GM10266 (cell line): ENCODE data around the gene EOMES.

ENCODE experiments used
- DNase-seq: peaks from one replicate; pipeline ENCODE4 v3.0.0; 2012; ENCODE audit errors: extremely low spot score
- TF ChIP-seq, protein P1 (sequence below): IDR thresholded peaks from 2 replicates; pipeline ENCODE4 v1.5.1; 2012; ENCODE audit warnings: mild to moderate bottlenecking, low read depth; ENCODE audit not compliant: control insufficient read depth, insufficient read depth; ENCODE audit errors: missing control alignments

The EOMES gene

GRCh38 chr3:27720899-27721716, 1.0 kb downstream of the EOMES start:
- TF ChIP-seq, protein P1, sequence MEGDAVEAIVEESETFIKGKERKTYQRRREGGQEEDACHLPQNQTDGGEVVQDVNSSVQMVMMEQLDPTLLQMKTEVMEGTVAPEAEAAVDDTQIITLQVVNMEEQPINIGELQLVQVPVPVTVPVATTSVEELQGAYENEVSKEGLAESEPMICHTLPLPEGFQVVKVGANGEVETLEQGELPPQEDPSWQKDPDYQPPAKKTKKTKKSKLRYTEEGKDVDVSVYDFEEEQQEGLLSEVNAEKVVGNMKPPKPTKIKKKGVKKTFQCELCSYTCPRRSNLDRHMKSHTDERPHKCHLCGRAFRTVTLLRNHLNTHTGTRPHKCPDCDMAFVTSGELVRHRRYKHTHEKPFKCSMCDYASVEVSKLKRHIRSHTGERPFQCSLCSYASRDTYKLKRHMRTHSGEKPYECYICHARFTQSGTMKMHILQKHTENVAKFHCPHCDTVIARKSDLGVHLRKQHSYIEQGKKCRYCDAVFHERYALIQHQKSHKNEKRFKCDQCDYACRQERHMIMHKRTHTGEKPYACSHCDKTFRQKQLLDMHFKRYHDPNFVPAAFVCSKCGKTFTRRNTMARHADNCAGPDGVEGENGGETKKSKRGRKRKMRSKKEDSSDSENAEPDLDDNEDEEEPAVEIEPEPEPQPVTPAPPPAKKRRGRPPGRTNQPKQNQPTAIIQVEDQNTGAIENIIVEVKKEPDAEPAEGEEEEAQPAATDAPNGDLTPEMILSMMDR = peak; percentile 57
- peak; percentile 44 for DNase-seq

DNA sequence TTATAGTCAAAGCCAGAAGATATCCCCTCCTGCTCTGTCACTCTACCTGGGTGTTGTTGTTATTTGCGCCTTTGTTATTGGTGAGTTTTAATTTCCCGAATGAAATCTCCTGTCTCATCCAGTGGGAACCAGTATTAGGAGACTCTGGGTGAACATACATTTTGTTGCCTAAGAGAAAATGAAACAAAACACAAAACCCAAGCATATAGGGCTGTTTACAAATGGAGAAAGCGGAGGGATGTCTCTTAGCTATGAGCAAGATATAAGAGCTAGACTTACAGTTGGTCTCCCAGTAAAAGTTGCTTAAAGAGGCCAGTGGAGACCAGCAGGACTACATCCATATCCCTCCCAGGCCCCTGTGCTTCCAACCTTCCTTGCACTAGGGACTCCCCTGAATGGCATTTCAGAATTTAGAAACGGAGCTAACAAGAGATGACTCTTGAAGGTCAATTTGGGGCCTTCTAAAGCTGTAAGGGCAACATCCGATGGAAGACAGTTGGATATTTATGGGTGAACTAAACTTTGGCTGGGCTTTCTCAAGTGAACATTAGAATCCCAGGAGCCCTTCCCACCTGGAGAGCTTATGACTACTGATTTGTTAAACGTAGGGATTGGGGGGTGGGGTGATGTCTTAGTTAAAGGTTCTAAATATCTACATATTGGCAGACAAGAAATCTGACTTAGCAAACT, 2.7 kb downstream of the EOMES start:
- DNase-seq = no peak

DNA sequence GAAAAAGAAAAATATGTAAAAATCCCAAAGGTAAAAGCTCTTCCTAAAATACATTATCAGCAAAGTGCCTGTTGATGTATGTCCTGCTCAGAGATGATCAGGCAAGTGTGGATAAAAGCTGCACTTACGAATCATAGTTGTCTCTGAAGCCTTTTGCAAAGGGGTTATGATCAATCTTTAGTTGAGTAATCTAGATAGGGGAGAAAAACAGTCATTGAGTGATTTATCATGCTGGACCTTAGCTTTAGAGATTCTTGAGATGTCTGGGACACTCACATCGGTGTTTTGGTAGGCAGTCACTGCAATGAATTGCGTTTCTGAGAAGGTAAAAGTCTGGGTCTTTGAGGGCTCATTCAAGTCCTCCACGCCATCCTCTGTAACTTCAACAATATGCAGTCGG, 3.7 kb downstream of the EOMES start:
- TF ChIP-seq, protein P1 = no peak
- no peak for DNase-seq

More for the DNA sequence above, 2.7 kb downstream of the EOMES start:
- TF ChIP-seq, protein P1 = no peak

DNA sequence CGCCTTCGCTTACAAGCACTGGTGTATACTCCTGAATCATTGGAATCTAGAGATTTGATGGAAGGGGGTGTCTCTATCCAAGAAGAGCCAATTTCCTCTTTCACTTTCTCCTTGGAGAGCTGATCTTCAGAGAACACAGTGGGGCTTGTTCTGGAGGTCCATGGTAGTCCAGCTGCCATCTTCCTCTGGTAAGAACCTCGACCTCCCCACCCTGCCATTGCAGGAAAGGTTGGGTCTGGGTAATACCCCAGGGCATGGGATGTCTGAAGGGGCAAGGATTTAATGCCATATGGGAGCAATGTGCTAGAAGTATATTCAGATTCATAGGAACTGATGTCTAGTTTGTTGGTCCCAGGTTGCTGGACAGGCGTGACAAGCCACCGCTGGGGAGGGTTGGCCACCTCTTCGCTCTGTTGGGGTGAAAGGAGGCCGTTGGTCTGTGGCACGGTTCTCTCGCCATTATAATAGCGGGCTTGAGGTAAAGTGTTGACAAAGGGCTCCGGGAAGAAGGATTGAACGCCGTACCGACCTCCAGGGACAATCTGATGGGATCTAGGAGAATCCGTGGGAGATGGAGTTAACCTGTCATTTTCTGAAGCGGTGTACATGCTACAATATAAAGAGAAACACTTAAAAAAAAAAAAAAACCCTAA, 4.8 kb downstream of the EOMES start:
- TF ChIP-seq, protein P1 = no peak
- DNase-seq = no peak

- TF ChIP-seq, protein P1 = no peak
- no peak for DNase-seq
Observed at GRCh38 chr3:27716309-27716708, 5.8 kb downstream of the EOMES start.

DNA sequence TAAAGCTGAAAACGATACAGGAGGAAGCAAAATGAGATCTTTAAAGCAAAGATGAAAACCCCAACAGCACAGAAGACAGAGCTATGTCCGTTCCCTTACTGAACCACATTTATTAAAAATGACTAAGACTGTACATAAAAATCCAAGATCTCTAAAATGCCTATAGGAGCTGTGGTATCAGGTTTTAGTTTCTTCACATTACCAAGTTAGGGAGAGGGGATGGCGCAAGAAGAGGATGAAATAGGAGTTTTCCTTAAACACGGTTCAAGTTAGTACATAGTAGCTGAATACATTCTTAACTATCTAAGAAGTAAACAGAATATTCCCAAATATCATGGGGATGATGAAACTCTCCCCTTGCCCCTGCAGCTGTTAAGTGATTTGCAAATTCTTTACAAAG, 6.3 kb downstream of the EOMES start:
- no peak for DNase-seq
- TF ChIP-seq, protein P1 = no peak

- TF ChIP-seq, protein P1 = no peak
Observed at GRCh38 chr3:27715454-27715806, 6.7 kb downstream of the EOMES start.

More at GRCh38 chr3:27715454-27715806, 6.7 kb downstream of the EOMES start:
- DNase-seq = no peak
